ENCODE data around the gene TTC21A.

- TF ChIP-seq CTCF (IDR thresholded peaks at IDR 0.05; ENCODE audit: poor library complexity) (no peak), EZH2phosphoT487 (IDR thresholded peaks at IDR 0.05; ENCODE audit: low read depth, severe bottlenecking, unreplicated experiment) (no peak), EZH2 (IDR thresholded peaks at IDR 0.05; ENCODE audit: borderline replicate concordance) (no peak)
Observed at GRCh38 chr3:39082666-39083313, 24.7 kb upstream of the TTC21A start.

Measured in hepatocyte (in vitro differentiated cells).